ENCODE measurements around the gene LCAT.

DNA sequence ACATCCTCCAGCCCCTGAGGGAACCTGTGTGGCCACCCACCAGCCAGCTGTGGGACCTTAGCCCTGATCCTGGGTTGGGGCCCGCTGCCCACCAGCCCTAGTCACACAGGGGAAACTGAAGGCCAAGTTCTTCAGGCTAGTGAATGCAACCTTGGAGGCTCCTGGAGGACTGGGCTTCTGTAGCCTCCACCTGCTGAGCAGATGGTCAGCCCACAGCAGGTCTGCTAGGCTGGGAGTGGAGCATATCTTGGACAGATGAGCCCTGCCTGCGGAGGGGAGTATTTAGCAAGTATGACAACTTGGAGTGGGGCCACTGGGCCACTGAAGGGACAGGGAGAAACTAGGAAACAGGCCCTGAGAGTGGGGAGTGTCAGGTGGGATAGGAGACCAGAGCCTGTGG is 32.3 kb upstream of the LCAT start:
- TF ChIP-seq, protein P1, sequence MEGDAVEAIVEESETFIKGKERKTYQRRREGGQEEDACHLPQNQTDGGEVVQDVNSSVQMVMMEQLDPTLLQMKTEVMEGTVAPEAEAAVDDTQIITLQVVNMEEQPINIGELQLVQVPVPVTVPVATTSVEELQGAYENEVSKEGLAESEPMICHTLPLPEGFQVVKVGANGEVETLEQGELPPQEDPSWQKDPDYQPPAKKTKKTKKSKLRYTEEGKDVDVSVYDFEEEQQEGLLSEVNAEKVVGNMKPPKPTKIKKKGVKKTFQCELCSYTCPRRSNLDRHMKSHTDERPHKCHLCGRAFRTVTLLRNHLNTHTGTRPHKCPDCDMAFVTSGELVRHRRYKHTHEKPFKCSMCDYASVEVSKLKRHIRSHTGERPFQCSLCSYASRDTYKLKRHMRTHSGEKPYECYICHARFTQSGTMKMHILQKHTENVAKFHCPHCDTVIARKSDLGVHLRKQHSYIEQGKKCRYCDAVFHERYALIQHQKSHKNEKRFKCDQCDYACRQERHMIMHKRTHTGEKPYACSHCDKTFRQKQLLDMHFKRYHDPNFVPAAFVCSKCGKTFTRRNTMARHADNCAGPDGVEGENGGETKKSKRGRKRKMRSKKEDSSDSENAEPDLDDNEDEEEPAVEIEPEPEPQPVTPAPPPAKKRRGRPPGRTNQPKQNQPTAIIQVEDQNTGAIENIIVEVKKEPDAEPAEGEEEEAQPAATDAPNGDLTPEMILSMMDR (IDR thresholded peaks at IDR 0.05), result no peak
- TF ChIP-seq EZH2 (IDR thresholded peaks at IDR 0.05; ENCODE audit: borderline replicate concordance, insufficient read depth, low read depth, low read length, poor library complexity, severe bottlenecking), result no peak

Measured in B cell (primary cell).